Stimulated activated naive CD4-positive, alpha-beta T cell treated with Interleukin-2 at 50 U/mL for 16 hours (primary cell): ENCODE results near the gene ZSCAN16.

Source experiments
- DNase-seq: peaks from one replicate; lab custom pipeline; 2025; lab: John Stamatoyannopoulos, UW

The ZSCAN16 gene

GRCh38 chr6:28172006-28172405 is 47.6 kb downstream of the ZSCAN16 start:
- DNase-seq = no peak

DNA sequence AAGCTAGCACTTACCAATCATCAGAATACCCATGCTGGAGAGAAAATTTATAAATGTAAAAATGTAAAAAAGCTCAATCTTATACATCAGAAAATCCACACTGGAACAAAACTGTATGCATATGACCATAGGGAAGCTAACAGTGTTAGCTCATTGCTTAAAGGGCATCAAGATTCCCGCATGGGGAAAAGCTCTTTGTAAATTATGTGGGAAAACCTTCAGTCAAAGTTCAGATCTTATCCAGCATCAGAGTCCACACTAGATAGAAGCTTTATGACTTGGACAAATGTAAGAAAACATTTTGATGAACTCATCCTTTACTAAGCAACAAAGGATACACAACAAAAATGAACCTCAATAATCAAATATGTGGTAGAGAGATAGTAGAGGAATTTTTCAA is 52.0 kb downstream of the ZSCAN16 start:
- DNase-seq = no peak
